GM12873 (cell line): Measurements from ENCODE around the gene NFAT5.

Source experiments
- TF ChIP-seq, protein P1 (sequence below): IDR thresholded peaks from 2 replicates; pipeline ENCODE4 v1.5.1; 2012; ENCODE audit warnings: low read depth, mild to moderate bottlenecking, moderate library complexity, low read length, control low read depth; ENCODE audit not compliant: insufficient read depth; ENCODE audit errors: missing control alignments

NFAT5 gene

DNA sequence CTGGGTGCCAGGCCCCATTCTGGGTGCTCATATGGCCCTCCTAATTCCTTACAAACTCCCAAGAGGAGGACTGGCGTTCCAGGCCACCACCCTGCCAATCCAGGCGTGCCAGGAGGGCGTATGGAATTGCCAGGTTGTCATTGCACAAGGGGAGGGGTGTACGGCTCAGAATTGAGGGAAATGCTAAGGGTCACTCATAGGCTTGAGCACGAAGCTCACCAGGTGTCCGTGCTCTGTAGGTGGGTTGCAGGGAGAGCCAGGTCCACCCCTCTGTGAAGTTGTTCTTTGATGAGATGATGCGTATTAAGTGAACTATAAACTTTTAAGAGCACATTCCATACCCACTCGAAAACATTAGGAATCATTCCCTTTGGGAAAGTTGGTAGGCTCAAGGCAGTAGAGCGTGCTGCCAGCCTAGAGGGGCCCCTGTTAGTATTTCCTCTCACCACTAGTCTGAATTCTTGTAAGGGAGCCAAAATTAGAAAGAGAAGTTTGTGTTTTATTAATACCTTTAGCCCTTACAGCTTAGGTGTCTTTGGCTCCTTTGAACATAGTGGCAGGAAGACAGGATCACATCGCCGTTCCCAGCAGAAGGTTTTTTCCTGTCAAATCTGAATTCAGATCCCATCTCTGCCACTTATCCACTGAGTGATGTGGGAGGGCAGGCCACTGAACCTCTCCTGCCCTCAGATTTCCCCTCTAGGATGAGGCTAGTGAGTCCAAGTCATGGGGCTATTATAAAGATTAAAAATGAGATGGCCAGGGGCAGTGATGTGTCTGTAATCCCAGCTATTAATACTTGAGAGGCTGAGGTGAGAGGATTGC lies 38.7 kb upstream of the NFAT5 start:
- TF ChIP-seq, protein P1, sequence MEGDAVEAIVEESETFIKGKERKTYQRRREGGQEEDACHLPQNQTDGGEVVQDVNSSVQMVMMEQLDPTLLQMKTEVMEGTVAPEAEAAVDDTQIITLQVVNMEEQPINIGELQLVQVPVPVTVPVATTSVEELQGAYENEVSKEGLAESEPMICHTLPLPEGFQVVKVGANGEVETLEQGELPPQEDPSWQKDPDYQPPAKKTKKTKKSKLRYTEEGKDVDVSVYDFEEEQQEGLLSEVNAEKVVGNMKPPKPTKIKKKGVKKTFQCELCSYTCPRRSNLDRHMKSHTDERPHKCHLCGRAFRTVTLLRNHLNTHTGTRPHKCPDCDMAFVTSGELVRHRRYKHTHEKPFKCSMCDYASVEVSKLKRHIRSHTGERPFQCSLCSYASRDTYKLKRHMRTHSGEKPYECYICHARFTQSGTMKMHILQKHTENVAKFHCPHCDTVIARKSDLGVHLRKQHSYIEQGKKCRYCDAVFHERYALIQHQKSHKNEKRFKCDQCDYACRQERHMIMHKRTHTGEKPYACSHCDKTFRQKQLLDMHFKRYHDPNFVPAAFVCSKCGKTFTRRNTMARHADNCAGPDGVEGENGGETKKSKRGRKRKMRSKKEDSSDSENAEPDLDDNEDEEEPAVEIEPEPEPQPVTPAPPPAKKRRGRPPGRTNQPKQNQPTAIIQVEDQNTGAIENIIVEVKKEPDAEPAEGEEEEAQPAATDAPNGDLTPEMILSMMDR: peak; percentile 2

DNA sequence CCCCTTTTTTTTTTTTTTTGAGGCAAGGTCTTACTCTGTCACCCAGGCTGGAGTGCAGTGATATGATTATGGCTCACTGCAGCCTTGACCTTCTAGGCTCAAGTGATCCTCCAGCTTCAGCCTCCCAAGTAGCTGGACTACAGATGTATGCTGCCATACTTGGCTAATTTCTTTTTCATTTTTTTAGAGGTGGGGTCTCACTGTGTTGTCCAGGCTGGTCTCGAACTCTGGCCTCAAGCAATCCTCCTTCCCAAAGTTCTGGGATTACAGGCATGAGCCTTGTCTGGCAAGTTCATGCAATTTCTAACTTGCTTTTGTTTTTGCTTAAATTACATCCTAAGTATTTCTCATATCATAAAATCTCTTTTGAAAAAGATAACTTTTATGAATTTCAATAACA lies 33.8 kb upstream of the NFAT5 start:
- TF ChIP-seq, protein P1: no peak

DNA sequence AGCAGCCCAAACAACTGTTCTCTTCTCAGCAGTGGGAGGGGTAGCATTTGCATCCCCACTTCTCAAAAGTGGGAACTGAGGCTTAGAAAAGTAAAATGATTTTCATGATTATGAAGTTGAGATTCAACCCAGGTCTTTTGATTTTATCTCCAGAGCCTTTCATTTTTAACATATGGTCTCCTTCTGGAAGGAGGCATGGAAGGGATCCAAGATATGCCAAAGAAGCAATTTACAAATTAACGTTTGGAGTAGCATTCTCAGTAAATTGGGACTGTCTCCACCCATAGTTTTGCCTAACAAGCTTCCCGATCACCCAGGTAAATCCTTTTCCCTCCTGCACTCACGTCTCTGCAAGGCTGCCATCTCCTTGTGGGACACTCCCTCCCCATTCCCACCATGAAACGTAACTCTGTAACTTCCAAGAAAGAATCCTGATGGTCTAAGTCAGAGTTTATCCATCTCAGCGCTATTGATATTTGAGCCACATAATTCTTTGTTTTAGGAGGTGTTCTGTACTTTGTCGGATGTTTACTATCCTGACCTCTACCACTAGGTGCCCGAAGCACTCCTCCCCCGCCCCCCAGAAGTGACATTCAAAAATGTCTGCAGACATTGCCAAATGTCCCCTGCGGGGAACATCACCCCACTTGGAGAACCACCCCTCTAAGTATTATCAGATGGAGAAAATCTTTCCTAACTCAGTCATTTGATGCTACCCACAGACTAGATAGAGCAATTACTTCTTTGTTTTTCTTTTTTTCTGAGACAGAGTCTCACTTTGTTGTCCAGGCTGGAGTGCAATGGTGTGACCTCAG lies 32.9 kb upstream of the NFAT5 start:
- TF ChIP-seq, protein P1: no peak

DNA sequence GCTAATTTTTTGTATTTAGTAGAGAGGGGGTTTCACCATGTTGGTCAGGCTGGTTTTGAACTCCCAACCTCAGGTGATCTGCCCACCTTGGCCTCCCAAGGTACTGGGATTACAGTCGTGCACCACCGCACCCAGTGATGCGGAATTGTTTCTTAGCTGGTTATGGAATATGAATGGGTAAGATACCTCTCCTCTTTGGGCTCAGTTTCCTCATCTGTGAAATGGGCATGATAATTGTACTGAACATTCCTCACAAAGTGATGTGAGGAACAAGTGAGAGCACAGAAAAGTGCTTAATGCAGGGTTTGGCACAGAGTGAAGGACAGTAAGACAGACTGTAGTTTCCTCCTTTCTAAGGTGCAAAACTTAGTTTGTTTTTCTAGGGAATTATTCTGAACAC lies 31.0 kb upstream of the NFAT5 start:
- TF ChIP-seq, protein P1: no peak

DNA sequence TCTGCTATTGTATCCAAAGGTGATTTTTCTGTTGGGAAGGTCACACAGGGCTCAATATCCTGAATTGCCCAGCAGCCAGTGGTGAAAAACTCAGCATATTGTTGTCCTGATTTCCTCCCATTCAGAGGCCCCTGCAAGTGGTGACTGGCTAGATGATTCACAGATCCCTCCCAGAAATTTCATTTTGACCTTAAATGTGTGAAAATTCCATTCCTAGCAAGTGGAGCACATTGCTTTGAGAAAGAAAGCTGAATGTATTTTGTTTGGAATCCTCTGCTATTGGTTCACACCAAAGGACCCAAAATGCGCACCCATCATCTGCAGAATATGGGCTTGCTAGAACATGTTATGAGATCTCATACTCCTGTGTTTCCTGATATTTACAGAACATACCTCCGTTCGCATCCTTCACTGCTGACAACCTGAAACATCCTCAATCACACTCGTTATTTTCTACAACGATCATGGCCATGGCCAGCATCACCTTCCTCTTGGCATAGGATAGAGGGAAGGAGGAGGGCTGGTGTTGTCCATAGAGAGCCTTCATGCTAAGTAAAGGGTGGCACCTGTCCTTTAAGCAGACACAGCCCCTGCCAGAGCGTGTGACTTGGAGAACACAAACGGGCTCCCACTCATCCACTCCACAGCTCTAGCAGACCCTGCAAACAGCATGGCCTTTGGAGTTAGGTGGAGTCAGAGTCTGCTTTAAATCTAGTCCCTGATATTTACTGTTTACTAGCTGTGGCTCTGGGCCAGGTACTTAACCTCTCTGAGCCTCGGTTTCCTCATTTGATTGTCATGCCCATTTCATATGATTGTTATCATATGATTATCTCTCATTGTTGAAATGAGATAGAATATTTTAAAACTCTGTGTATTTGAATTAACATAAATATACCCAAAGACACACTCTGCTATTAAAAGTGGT lies 30.4 kb upstream of the NFAT5 start:
- TF ChIP-seq, protein P1: no peak

DNA sequence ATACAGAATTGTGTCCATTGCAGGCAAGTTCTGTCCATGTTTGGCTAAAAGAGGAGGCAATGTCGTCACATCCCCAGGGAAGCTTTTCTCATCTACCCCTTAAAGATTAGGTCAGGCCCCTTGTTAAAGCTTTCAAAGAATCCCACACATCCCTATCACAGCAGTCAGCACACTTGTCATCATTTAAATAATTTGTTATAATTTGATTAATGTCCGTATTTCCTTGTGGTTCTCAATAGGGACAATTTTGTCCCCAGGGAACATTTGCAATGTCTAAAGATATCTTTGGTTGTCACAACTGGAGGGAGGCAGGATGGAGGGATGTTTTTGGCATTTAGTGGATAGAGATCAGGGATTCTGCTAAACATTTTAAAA lies 28.1 kb upstream of the NFAT5 start:
- TF ChIP-seq, protein P1: no peak

DNA sequence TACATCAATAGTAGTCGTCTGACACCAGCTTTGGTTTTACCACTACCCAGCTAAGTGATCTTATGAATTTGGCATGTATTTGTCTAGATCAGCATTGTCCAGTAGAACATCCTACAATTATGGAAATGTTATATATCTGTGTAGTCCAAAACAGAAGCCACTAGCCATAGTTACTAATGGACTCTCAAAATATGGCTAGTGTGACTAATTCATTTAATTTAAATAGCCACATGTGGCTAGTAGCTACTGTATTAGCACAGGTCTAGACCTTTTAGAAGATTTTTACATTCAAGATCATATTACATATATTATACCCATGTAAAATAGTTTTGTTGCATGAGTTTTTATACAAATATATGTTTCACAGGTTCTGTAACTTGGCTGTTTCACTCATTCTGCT lies 27.0 kb upstream of the NFAT5 start:
- TF ChIP-seq, protein P1: no peak
